Stimulated activated CD8-positive, alpha-beta memory T cell treated with anti-CD3 and anti-CD28 coated beads, Interleukin-15, amount 100 ng/mL, for 48 hours (primary cell): ENCODE results near the gene CHST2.

Experiments
- DNase-seq, 2 donors: peaks; one replicate each; pipeline ENCODE4 v3.0.0-alpha.2; 2020; ENCODE audit warnings: low read depth in 2 of 2

Gene CHST2

DNA sequence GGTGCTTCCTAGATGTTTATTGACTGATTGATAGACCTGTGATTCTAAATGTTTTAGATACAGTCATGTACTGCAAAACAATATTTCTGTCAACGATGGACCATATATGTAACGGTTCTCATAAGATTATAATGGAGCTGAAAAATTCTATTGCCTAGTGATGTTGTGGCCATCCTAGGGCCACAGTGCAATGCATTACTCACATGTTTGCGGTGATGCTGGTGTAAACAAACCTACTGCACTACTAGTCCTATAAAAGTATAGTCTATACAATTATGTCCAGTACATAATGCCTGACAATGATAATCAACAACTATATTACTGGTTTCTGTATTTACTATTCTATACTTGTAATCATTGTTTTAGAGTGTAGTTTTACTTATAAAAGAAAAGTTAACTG is 46.8 kb downstream of the CHST2 start:
- DNase-seq = no peak

DNA sequence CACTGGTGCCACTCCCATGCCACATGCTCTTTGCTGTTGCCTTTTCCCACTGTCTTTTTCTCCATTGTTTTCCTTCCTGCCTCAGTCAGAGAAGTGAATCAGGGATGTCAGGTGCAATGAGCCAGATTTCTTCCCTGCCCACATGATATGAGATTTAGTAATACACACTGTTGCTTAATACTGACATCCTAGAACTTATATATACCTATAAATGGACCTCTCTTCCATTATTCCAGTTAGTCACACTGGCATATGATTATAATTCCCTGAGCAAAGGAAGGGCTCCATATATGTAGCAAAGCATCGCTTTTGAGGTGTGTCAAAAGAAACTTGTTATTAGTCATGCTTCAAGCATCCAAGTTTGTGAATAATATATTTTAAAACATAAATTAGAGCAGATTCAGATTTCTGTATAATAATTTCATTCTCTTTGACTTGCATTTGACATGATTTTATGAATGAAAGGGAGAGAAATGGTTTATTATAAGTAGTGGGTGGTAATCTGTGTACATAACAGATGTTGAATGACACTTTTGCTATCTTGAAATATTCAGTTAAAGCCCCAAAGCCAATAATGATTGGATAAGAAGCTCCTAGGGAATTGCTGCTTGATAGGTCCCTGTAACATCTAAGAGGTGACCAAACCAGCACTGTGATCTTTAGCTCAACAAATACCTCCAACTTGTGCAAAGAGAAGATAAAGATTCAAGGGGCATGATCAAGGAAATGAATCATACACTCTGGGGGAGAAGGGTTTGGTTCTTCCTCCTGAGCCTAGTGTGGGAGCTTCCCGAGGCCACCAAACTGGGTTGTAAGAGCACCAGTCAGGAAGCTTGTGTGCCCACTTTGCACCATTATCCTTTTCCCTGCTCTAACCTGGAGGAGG is 48.6 kb downstream of the CHST2 start:
- DNase-seq = no peak

DNA sequence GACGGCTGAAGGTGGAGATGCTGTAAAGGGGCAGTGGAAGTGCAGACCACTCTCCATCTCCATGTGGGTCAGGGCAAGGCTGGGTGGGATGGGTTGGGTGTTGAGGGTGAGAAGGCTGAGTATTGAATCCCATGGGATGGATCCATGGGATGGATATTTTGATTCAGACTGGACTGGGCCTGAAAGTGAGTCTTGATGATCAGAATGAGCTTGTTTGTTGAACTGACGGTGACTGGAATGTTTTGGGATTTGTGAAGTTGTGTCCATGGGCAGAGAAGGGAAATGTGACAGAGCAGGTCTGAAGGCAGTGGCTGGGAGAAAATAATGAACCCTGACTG is 49.3 kb downstream of the CHST2 start:
- DNase-seq = no peak

DNA sequence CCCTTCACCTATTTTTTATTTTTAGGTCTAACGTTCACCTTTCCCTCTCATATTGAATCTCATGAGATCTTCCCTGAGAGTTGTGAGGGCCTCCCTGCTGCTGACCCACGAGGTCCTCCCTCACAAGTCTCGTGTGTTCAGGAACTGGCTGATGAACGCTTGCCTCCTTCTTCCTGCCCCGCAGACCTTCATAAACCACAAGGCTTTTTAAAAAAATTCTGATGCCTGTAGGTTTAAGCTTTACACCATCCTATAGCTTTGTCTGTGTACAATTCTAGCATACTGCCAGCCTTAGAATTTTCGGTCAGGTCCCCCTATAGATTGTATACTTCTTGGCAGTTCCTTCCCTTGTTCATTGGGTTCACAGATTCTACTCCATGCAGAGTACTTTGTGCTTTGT is 50.5 kb downstream of the CHST2 start:
- DNase-seq = no peak

DNA sequence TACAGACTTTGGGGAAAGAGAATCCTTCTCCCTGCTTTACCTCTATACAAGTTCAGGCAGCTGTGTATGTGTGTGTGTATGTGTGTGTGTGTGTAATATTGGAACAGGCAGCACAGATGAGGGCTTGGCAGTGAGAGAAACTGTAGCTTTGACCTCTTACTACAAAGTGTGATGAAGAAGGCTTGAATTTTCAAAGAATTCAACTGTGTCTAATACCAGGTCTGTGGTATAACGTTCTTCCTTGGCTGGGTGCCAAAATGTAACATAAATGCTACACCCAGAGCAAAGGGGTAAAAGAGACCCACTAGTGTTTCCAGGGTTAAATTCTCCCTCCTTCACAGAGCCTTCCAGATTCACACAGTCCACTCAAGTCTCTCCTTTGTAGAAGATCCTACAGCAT is 51.1 kb downstream of the CHST2 start:
- DNase-seq = no peak

DNA sequence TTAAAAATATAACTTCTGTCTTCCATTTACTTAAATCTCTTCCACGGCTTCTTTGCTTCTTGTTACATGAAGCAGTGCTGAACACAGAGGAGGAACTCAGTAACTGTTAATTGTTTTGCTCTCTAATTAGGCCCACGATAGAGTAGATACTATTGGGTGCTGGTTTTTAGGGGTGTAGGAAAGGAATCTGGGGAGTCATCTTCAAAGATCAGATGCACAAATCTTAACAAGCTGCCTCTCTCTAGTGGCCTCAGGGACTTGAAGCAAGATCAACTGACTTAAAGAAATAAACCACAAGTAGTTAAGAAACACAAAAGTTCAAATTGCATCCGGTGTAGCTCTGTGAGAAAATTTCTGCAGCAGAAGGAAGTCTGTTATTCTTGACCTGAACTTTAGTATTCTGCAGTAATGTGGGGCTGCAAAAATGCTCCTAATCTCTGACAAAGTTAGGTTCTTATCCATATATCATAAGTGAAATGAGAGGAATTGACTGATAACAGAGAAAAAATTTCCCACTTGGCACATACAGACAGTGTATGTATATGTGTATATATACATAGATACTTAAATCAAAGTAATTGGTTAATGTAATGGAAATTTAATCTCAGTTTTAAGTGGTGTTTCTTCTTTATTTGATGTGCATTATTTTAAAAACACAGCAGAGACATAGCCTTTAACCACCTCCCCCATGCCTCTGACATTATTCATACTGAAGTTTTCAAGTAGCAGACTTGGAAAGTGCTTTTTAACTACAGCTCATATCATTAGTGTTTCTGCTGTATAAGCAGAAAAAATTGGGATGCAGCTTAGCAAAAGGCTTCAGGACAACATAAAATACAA is 51.8 kb downstream of the CHST2 start:
- no peak for DNase-seq

DNA sequence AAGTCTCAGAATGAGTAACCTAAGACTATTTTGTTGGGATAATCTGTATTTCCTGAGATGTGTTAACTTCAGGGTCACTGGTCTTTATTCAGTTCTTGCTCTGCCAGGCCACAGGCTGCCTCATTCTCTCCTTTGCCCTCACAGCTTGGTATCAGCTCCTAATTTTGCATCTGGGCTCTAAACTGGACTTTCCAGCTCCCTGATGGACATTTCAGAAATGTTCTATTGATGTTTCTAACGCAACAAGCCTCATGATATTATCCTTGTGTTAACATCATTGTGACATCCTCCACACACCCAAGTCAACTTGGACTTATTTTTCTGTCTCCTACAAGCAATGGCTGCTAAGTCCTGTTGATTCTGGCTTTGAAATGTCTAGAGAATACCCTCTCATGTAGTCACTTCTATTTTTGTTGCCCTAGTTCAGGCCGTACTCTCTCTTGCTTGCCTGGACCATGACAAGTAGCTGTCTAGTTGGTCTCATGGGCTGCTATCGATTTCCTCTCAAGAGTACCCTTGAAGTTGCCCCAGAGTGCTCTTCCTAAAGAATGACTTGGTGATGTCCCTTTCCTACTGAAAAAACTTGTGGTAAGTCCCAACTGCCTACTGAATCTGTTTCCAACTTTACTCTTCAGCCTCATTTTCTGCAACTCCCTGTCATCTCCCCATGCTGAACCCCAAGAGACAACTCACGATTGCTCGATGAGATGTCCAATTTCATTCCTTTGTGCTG is 52.7 kb downstream of the CHST2 start:
- DNase-seq = no peak

DNA sequence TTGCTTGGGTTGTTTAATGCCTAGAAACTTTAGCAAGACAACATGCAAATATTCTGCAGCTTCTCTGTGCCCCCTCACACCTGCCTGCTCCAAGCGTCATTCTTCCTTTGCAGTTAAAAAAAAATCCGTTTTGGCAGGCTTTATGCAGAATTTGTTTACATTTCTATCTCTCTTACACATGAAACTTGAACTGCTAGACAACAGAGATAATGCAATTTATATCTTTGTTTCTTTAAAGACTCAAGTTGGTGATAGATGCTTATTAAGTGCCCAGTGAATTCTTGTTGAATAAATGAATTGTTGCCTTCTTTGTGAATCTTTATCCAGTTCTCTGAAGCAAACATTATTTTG is 53.2 kb downstream of the CHST2 start:
- DNase-seq = no peak

DNA sequence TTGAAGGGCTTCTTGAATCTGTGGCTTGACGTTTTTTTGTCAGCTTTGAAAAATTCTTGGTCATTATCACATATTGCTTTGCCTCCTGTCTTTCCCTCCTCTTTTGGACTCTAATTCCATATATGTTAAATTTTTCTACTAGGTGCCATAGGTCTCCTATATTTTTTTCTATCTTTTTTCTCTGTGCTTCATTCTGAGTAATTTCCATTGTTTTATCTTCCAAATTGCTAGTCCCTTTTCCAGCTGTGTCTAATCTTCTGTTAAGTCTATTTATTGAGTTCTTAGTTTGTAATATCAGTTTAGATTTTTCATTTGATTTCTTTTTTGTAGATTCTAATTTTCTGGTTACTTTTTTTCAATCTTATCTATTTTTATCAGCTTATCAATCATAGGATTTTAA is 53.7 kb downstream of the CHST2 start:
- DNase-seq = no peak
